ENCODE results near the gene BCOR. TPM values are rescaled to one million over a fixed set of nuclear protein-coding genes. Genes with fewer than 3 reads are reported as not detected.

Gene BCOR
- total and polyA plus RNA-seq, 2 of the 4 experiments (the other 2 are of a cell fraction): 7.5 to 9.0 TPM

GRCh38 chrX:40076750-40077575, 20.8 kb downstream of the BCOR start (continued):
- no peak for TF ChIP-seq CTCF (conservative IDR thresholded peaks at IDR 0.05; ENCODE audit: low read depth, low read length)

- POLR2A ChIA-PET (ENCODE audit: unreplicated experiment): no interaction called here
- Histone ChIP-seq H2AK5ac (ENCODE audit: low read depth, low read length) (no peak overlapping the region), H2AFZ (replicated peaks; ENCODE audit: low read length, poor library complexity) (no peak overlapping the region), H3K4me2 (ENCODE audit: low read depth, low read length) (no peak overlapping the region), H3K9ac (ENCODE audit: low read depth, low read length) (no peak overlapping the region), H3K4ac (ENCODE audit: low read depth, low read length) (no peak overlapping the region), H3K14ac (replicated peaks; ENCODE audit: low read depth, low read length) (no peak overlapping the region), H3K18ac (ENCODE audit: low read depth, low read length) (no peak overlapping the region), H2BK5ac (ENCODE audit: low read depth, low read length, poor library complexity, severe bottlenecking) (no peak overlapping the region), H3K9me3 (ENCODE audit: control insufficient read depth, insufficient read depth, low read length) (no peaks in the 10 kb centered on the region; the same call in 1 of the 2 replicates), H3K27ac (ENCODE audit: insufficient read depth, low read length) (no peak overlapping the region), H4K91ac (ENCODE audit: insufficient read depth, low read depth, low read length) (no peak overlapping the region), H3K4me1 (ENCODE audit: control insufficient read depth, insufficient read depth, low read length) (no peaks in the 10 kb centered on the region), H3K4me3 (ENCODE audit: insufficient read depth, low read depth, low read length) (no peak overlapping the region), H3K56ac (ENCODE audit: extremely low read depth, insufficient read depth, low read length) (no peak overlapping the region), H2BK15ac (ENCODE audit: low read depth, low read length) (no peak overlapping the region), H3K9me1 (ENCODE audit: insufficient read depth, low read length) (0 out of 2 replicates have a peak, but pooled peaks cover 3% of the 10 kb centered on the region), H2AK9ac (replicated peaks; ENCODE audit: low read depth, low read length, poor library complexity) (no peak overlapping the region), H3K79me1 (ENCODE audit: low read depth in 1 of 2, low read length in 2 of 2) (peaks cover 3 to 16% of the 10 kb centered on the region in 2 experiments; a peak in 3 of 4 replicates), H4K5ac (ENCODE audit: low read depth, low read length) (no peak overlapping the region), H3K36me3 (ENCODE audit: control insufficient read depth, insufficient read depth, low read length) (peaks cover 33% of the 10 kb centered on the region), H2BK120ac (ENCODE audit: low read depth, low read length) (no peak overlapping the region), H3K27me3 (ENCODE audit: control insufficient read depth, insufficient read depth, low read length) (no peaks in the 10 kb centered on the region), H4K20me1 (ENCODE audit: insufficient read depth, low read length) (no peaks in the 10 kb centered on the region; the same call in 1 of the 2 replicates), H2BK20ac (ENCODE audit: low read depth, low read length) (no peak overlapping the region), H4K8ac (ENCODE audit: low read depth in 2 of 2, low read length in 2 of 2) (no peak overlapping the region), H3K23ac (ENCODE audit: low read depth, low read length) (no peak overlapping the region)
- in situ Hi-C loops (cut with MboI; ENCODE audit: low sequenced_read_pairs) (no loop called here), dilution Hi-C loops (cut with HindIII; ENCODE audit: low sequenced_read_pairs, unreplicated experiment) (no loop called here), intact Hi-C loops (cut with micrococcal nuclease) (no loop called here)
- CTCF ChIA-PET: no interaction called here
- ATAC-seq (ENCODE audit: low read depth) (no peak), DNase-seq (no peak)
- BruUV-seq (replicated peaks): no TSS peak
- 84% methylated on average over 6 of the region's 14 CpGs; no CpG with 5 or more reads in 1 of the 2 experiments for WGBS, 2 experiments (ENCODE audit: extremely low coverage in 2 of 2, insufficient read length in 1 of 2)
- TF ChIP-seq CEBPB (IDR thresholded peaks at IDR 0.05; ENCODE audit: low read depth, low read length) (no peak), ELK1 (IDR thresholded peaks at IDR 0.05; ENCODE audit: borderline replicate concordance, low read depth, low read length) (no peak), MAFK (IDR thresholded peaks at IDR 0.05; ENCODE audit: low read depth, low read length) (no peak), RCOR1 (IDR thresholded peaks at IDR 0.05; ENCODE audit: insufficient replicate concordance, low read length) (no peak), POLR2A (IDR thresholded peaks at IDR 0.05; ENCODE audit: low read depth, low read length) (no peak), SMC3 (IDR thresholded peaks at IDR 0.05; ENCODE audit: low read depth, low read length) (no peak)
Measured at GRCh38 chrX:40074959-40075332, 22.8 kb downstream of the BCOR start.
